GM12873 (cell line): ENCODE results near the gene SLC6A1.

Experiments
- CTCF ChIP-seq: IDR thresholded peaks from 2 replicates; pipeline ENCODE4 v1.5.1; 2012; ENCODE audit warnings: low read depth, mild to moderate bottlenecking, moderate library complexity, low read length, control low read depth; ENCODE audit not compliant: insufficient read depth; ENCODE audit errors: missing control alignments

SLC6A1 gene

DNA sequence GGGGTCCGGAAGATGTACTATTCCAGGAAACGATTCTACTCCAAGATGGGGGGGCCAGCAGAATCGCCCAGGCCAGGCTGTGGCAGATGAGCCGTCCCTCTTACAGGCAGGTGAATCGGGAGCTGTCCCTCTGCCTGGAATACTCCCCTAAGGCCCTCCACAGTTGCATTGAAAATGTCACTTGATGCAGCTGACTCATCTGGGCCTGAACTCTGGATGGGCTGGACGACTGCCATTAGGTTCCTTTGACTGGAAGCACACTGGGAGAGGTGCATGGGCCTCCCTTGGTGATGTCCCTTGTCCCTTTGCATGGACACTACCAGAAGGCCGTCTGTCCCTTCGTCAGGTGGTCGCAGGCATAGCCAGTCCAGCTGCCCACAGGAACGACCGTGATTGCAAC lies 92.1 kb downstream of the SLC6A1 start:
- TF ChIP-seq CTCF: no peak

GRCh38 chr3:11085093-11085840 lies 92.7 kb downstream of the SLC6A1 start:
- no peak for TF ChIP-seq CTCF

- TF ChIP-seq CTCF: no peak
Measured at GRCh38 chr3:11086856-11087255, 94.3 kb downstream of the SLC6A1 start.

DNA sequence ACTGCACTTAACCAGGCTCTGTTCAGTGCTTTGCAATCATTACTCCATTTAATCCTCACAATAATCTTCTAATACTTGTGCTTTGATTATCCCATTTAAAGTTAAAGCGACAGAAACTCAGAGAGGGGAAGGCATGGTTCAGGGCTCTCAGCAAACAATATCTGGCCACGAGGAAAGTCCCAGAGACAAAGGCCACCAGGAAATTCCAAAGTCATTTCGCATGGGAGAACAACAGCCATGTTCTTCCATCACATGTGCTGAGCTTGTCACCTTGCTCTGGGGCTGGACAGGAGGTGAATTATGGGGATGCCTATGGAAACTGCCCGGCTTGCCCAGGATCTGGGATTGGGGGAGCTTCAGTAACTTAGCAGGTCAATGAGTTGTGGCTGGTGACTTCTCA lies 95.5 kb downstream of the SLC6A1 start:
- no peak for TF ChIP-seq CTCF

- TF ChIP-seq CTCF: no peak
Measured at GRCh38 chr3:11088831-11089230, 96.3 kb downstream of the SLC6A1 start.
